HEK293 (cell line): ENCODE results near the gene DAP.

Experiments used
- REPIN1 ChIP-seq: fragments of 450-650 bp; formaldehyde crosslinking; IDR thresholded peaks from 2 replicates; pipeline ENCODE4 v1.5.1; 2017; ENCODE audit warnings: missing biosample characterization, missing genetic modification characterization, low read depth
- SETDB1 ChIP-seq: IDR thresholded peaks from one replicate; pipeline ENCODE4 v1.6.1; 2017; ENCODE audit warnings: mild to moderate bottlenecking, low read length, moderate library complexity, mixed read lengths; ENCODE audit not compliant: insufficient read length
- ZFP3 ChIP-seq: fragments of 450-650 bp; formaldehyde crosslinking; IDR thresholded peaks from 2 replicates; pipeline ENCODE4 v1.5.1; 2016; ENCODE audit warnings: low read depth, missing biosample characterization, missing genetic modification characterization
- ZNF654 ChIP-seq: fragments of 450-650 bp; formaldehyde crosslinking; IDR thresholded peaks from 2 replicates; pipeline ENCODE4 v1.5.1; 2016; ENCODE audit warnings: low read depth, missing biosample characterization, missing genetic modification characterization

The DAP gene

DNA sequence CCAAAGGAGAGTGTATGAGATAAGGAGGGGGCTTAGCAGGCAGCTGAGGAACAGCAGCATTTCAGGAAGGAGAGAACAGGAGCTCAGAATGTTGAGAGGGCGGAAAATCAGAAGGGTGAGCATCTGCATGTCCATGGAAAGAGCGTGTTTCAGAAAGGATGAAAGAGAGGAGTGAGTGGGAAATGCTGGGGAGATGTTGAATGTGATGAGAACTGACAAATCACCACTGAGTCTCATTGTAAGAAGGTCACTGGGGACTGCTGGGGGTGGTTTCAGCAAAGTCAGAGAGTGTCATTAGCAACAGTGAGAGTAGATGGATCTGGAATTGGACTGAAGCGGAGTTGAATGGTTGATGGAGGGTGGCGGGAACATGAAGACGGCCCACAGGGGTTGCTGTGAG, 131.4 kb downstream of the DAP start (continued):
- TF ChIP-seq REPIN1: no peak
- no peak for TF ChIP-seq ZFP3 (tag by site-specific recombination)
- no peak for TF ChIP-seq ZNF654 (tag by site-specific recombination)
- no peak for TF ChIP-seq SETDB1
- TF ChIP-seq, all 188 proteins: peak for 0
